Measurements from ENCODE around the gene MYO18B. TPM values are rescaled to one million over a fixed set of nuclear protein-coding genes. Genes with fewer than 3 reads are reported as not detected.

MYO18B gene
- total and polyA plus RNA-seq, 2 of the 4 experiments (the other 2 are of a cell fraction): under 0.01 TPM; not detected in 1

- no peaks in the 10 kb centered on the region for H3K9me1 ChIP-seq (ENCODE audit: insufficient read depth, low read length)
- H3K4me3 ChIP-seq (ENCODE audit: insufficient read depth, low read depth, low read length): no peak overlapping the region
- H3K27me3 ChIP-seq (ENCODE audit: control insufficient read depth, insufficient read depth, low read length): no peaks in the 10 kb centered on the region
- POLR2A ChIA-PET (ENCODE audit: unreplicated experiment): no interaction called here
- TF ChIP-seq RFX5 (IDR thresholded peaks at IDR 0.05; ENCODE audit: low read depth, low read length) (no peak), MXI1 (IDR thresholded peaks at IDR 0.05; ENCODE audit: borderline replicate concordance, low read depth, low read length) (no peak), NFE2L2 (IDR thresholded peaks at IDR 0.05; ENCODE audit: low read depth, low read length) (no peak), CEBPB (IDR thresholded peaks at IDR 0.05; ENCODE audit: low read depth, low read length) (no peak), SMC3 (IDR thresholded peaks at IDR 0.05; ENCODE audit: low read depth, low read length) (no peak), BHLHE40 (IDR thresholded peaks at IDR 0.05; ENCODE audit: low read depth, low read length) (no peak), MAFK (IDR thresholded peaks at IDR 0.05; ENCODE audit: low read depth, low read length) (no peak), RCOR1 (IDR thresholded peaks at IDR 0.05; ENCODE audit: insufficient replicate concordance, low read length) (no peak), MAZ (IDR thresholded peaks at IDR 0.05; ENCODE audit: borderline replicate concordance, low read depth, low read length) (no peak), RAD21 (IDR thresholded peaks at IDR 0.05; ENCODE audit: low read length) (no peak), POLR2A (IDR thresholded peaks at IDR 0.05; ENCODE audit: low read depth, low read length) (no peak), CHD1 (IDR thresholded peaks at IDR 0.05; ENCODE audit: low read depth, low read length) (no peak), FOS (IDR thresholded peaks at IDR 0.05; ENCODE audit: low read depth, low read length) (no peak), CTCF (conservative IDR thresholded peaks at IDR 0.05; ENCODE audit: low read depth, low read length) (no peak)
- TF ChIP-seq, protein P1, sequence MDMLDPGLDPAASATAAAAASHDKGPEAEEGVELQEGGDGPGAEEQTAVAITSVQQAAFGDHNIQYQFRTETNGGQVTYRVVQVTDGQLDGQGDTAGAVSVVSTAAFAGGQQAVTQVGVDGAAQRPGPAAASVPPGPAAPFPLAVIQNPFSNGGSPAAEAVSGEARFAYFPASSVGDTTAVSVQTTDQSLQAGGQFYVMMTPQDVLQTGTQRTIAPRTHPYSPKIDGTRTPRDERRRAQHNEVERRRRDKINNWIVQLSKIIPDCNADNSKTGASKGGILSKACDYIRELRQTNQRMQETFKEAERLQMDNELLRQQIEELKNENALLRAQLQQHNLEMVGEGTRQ (IDR thresholded peaks at IDR 0.05; ENCODE audit: low read depth, low read length): no peak
- TF ChIP-seq, protein P2, sequence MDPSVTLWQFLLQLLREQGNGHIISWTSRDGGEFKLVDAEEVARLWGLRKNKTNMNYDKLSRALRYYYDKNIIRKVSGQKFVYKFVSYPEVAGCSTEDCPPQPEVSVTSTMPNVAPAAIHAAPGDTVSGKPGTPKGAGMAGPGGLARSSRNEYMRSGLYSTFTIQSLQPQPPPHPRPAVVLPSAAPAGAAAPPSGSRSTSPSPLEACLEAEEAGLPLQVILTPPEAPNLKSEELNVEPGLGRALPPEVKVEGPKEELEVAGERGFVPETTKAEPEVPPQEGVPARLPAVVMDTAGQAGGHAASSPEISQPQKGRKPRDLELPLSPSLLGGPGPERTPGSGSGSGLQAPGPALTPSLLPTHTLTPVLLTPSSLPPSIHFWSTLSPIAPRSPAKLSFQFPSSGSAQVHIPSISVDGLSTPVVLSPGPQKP (IDR thresholded peaks at IDR 0.05; ENCODE audit: borderline replicate concordance, low read depth, low read length): no peak
- H3K36me3 ChIP-seq (ENCODE audit: control insufficient read depth, insufficient read depth, low read length): no peaks in the 10 kb centered on the region
- H3K23ac ChIP-seq (ENCODE audit: low read depth, low read length): no peak overlapping the region
- no peak overlapping the region for H2BK20ac ChIP-seq (ENCODE audit: low read depth, low read length)
- H3K14ac ChIP-seq (replicated peaks; ENCODE audit: low read depth, low read length): no peak overlapping the region
- no peaks in the 10 kb centered on the region for H4K20me1 ChIP-seq (ENCODE audit: insufficient read depth, low read length)
- H3K27ac ChIP-seq (ENCODE audit: insufficient read depth, low read length): no peak overlapping the region
- peaks cover 9% of the 10 kb centered on the region; the same call in 1 of the 2 replicates for H3K9me3 ChIP-seq (ENCODE audit: control insufficient read depth, insufficient read depth, low read length)
- H3K79me1 ChIP-seq (ENCODE audit: low read depth in 1 of 2, low read length in 2 of 2): no peaks in the 10 kb centered on the region
- intact Hi-C loops (cut with micrococcal nuclease): no loop called here
- H3K4ac ChIP-seq (ENCODE audit: low read depth, low read length): no peak overlapping the region
- no peak overlapping the region for H4K91ac ChIP-seq (ENCODE audit: insufficient read depth, low read depth, low read length)
- H2BK5ac ChIP-seq (ENCODE audit: low read depth, low read length, poor library complexity, severe bottlenecking): no peak overlapping the region
- no TSS peak for BruUV-seq (replicated peaks)
- no peak overlapping the region for H3K18ac ChIP-seq (ENCODE audit: low read depth, low read length)
- no peak overlapping the region for H3K56ac ChIP-seq (ENCODE audit: extremely low read depth, insufficient read depth, low read length)
- DNase-seq (no peak), ATAC-seq (ENCODE audit: low read depth) (no peak)
- H4K5ac ChIP-seq (ENCODE audit: low read depth, low read length): no peak overlapping the region
- no peak overlapping the region for H2AK5ac ChIP-seq (ENCODE audit: low read depth, low read length)
- H3K9ac ChIP-seq (ENCODE audit: low read depth, low read length): no peak overlapping the region
- H3K4me2 ChIP-seq (ENCODE audit: low read depth, low read length): no peak overlapping the region
- H3K4me1 ChIP-seq (ENCODE audit: control insufficient read depth, insufficient read depth, low read length): no peaks in the 10 kb centered on the region
- no CpG with 5 or more reads among the region's 1 CpG for WGBS, 2 experiments (ENCODE audit: extremely low coverage in 2 of 2, insufficient read length in 1 of 2)
- H2BK15ac ChIP-seq (ENCODE audit: low read depth, low read length): no peak overlapping the region
- CTCF ChIA-PET: no interaction called here
- dilution Hi-C loops (cut with HindIII; ENCODE audit: low sequenced_read_pairs, unreplicated experiment): no loop called here
- no peak overlapping the region for H2AK9ac ChIP-seq (replicated peaks; ENCODE audit: low read depth, low read length, poor library complexity)
- no peak overlapping the region for H2BK120ac ChIP-seq (ENCODE audit: low read depth, low read length)
- H2AFZ ChIP-seq (replicated peaks; ENCODE audit: low read length, poor library complexity): no peak overlapping the region
- no peak overlapping the region for H4K8ac ChIP-seq (ENCODE audit: low read depth in 2 of 2, low read length in 2 of 2)
- in situ Hi-C loops (cut with MboI; ENCODE audit: low sequenced_read_pairs): no loop called here
These were observed 196.2 kb downstream of the MYO18B start for GRCh38 chr22:25938151-25938550.
